H9 (cell line): Measurements from ENCODE around the gene PLPPR5. TPM values are rescaled to one million over a fixed set of nuclear protein-coding genes. Genes with fewer than 3 reads are reported as not detected.

Experiments used
- DNase-seq: peaks from one replicate; pipeline ENCODE4 v3.0.0-alpha.2; 2017
- H2AFZ ChIP-seq: one replicate; pipeline ENCODE4 v1.6.1; 2013; ENCODE audit warnings: mild to moderate bottlenecking, low read length, control low read depth, moderate library complexity
- H2AK5ac ChIP-seq: 2 replicates; pipeline ENCODE4 v1.6.1; 2013; ENCODE audit warnings: low read length, control low read depth, mixed read lengths; ENCODE audit not compliant: insufficient read length
- H2BK120ac ChIP-seq: one replicate; pipeline ENCODE4 v1.6.1; 2013; ENCODE audit warnings: low read depth, mild to moderate bottlenecking, low read length, control low read depth, inconsistent platforms; ENCODE audit not compliant: poor library complexity, severe bottlenecking
- H2BK12ac ChIP-seq: 2 replicates; pipeline ENCODE4 v1.6.1; 2013; ENCODE audit warnings: low read length, control low read depth, mixed read lengths, low read depth; ENCODE audit not compliant: insufficient read length
- H2BK15ac ChIP-seq: 2 replicates; pipeline ENCODE4 v1.6.1; 2013; ENCODE audit warnings: low read depth, low read length, control low read depth
- H2BK20ac ChIP-seq: one replicate; pipeline ENCODE4 v1.6.1; 2013; ENCODE audit warnings: low read depth, mild to moderate bottlenecking, low read length, control low read depth, inconsistent platforms; ENCODE audit not compliant: poor library complexity, severe bottlenecking
- H2BK5ac ChIP-seq: 2 replicates; pipeline ENCODE4 v1.6.1; 2013; ENCODE audit warnings: low read length, control low read depth, mixed read lengths; ENCODE audit not compliant: insufficient read length
- H3K14ac ChIP-seq: 2 replicates; pipeline ENCODE4 v1.6.1; 2013; ENCODE audit warnings: low read length, control low read depth; ENCODE audit not compliant: insufficient read depth
- H3K18ac ChIP-seq: 2 replicates; pipeline ENCODE4 v1.6.1; 2013; ENCODE audit warnings: low read depth, mild to moderate bottlenecking, mixed read lengths, low read length, control low read depth; ENCODE audit not compliant: insufficient read length
- H3K23ac ChIP-seq: 2 replicates; pipeline ENCODE4 v1.6.1; 2013; ENCODE audit warnings: low read length, control low read depth, mixed read lengths, low read depth; ENCODE audit not compliant: insufficient read length
- H3K23me2 ChIP-seq: 2 replicates; pipeline ENCODE4 v1.6.1; 2013; ENCODE audit warnings: low read depth, mild to moderate bottlenecking, mixed read lengths, low read length, control low read depth; ENCODE audit not compliant: insufficient read length, poor library complexity, severe bottlenecking
- H3K27ac ChIP-seq: 2 replicates; pipeline ENCODE4 v1.5.1; 2013; ENCODE audit warnings: low read length, control low read depth, mixed read lengths, low read depth; ENCODE audit not compliant: insufficient read length
- H3K27me3 ChIP-seq: 2 replicates; pipeline ENCODE4 v1.6.1; 2013; ENCODE audit warnings: low read length, control low read depth, inconsistent platforms; ENCODE audit not compliant: insufficient read depth
- H3K4ac ChIP-seq: 2 replicates; pipeline ENCODE4 v1.6.1; 2013; ENCODE audit warnings: low read depth, mild to moderate bottlenecking, control low read depth, inconsistent platforms, low read length, moderate library complexity
- H3K4me1 ChIP-seq: 2 replicates; pipeline ENCODE4 v1.6.1; 2013; ENCODE audit warnings: low read length, control low read depth, inconsistent platforms; ENCODE audit not compliant: insufficient read depth
- H3K4me2 ChIP-seq: 2 replicates; pipeline ENCODE4 v1.6.1; 2013; ENCODE audit warnings: low read length, control low read depth, mixed read lengths; ENCODE audit not compliant: insufficient read length, insufficient read depth
- H3K56ac ChIP-seq: 2 replicates; pipeline ENCODE4 v1.6.1; 2013; ENCODE audit warnings: low read depth, mild to moderate bottlenecking, mixed read lengths, low read length, control low read depth; ENCODE audit not compliant: insufficient read length
- H3K79me1 ChIP-seq: 2 replicates; pipeline ENCODE4 v1.6.1; 2013; ENCODE audit warnings: low read depth, mild to moderate bottlenecking, moderate library complexity, low read length, control low read depth, inconsistent platforms; ENCODE audit not compliant: insufficient read depth, poor library complexity, severe bottlenecking
- H3K79me2 ChIP-seq: 2 replicates; pipeline ENCODE4 v1.6.1; 2013; ENCODE audit warnings: low read length, control low read depth, inconsistent platforms; ENCODE audit not compliant: insufficient read depth
- H3K9ac ChIP-seq: 2 replicates; pipeline ENCODE4 v1.6.1; 2013; ENCODE audit warnings: low read length, control low read depth, mixed read lengths; ENCODE audit not compliant: insufficient read length; ENCODE audit errors: extremely low read depth
- H3K9me3 ChIP-seq: one replicate; pipeline ENCODE4 v1.6.1; 2013; ENCODE audit warnings: low read depth, low read length, inconsistent platforms; ENCODE audit not compliant: control insufficient read depth
- H3T11ph ChIP-seq: one replicate; pipeline ENCODE4 v1.6.1; 2013; ENCODE audit warnings: mild to moderate bottlenecking, low read length, control low read depth, inconsistent platforms
- H4K20me1 ChIP-seq: one replicate; pipeline ENCODE4 v1.6.1; 2013; ENCODE audit not compliant: control insufficient read depth, insufficient read length, insufficient read depth
- H4K5ac ChIP-seq: 2 replicates; pipeline ENCODE4 v1.6.1; 2013; ENCODE audit warnings: low read depth, mild to moderate bottlenecking, mixed read lengths, low read length, control low read depth; ENCODE audit not compliant: insufficient read length
- H4K8ac ChIP-seq: replicated peaks from 2 replicates; pipeline ENCODE4 v1.6.1; 2013; ENCODE audit warnings: low read length, control low read depth, mixed read lengths, low read depth; ENCODE audit not compliant: insufficient read length
- H4K91ac ChIP-seq: 2 replicates; pipeline ENCODE4 v1.6.1; 2013; ENCODE audit warnings: low read depth, mild to moderate bottlenecking, moderate library complexity, mixed read lengths, low read length, control low read depth; ENCODE audit not compliant: insufficient read length
- H3K27ac Mint-ChIP-seq, 3 experiments: 2 replicates in 2 of 3; 3 replicates in 1 of 3; pipeline ENCODE4 v1.8.0; 2020 to 2021; ENCODE audit warnings: mixed read lengths in 3 of 3, mild to moderate bottlenecking in 1 of 3, moderate library complexity in 1 of 3
- H3K27me3 Mint-ChIP-seq: 2 replicates; pipeline ENCODE4 v1.8.0; 2021; ENCODE audit warnings: low read depth, mild to moderate bottlenecking, moderate library complexity, mixed read lengths
- H3K36me3 Mint-ChIP-seq, 3 experiments: 2 replicates in 2 of 3; 3 replicates in 1 of 3; pipeline ENCODE4 v1.8.0; 2020 to 2021; ENCODE audit warnings: low read depth in 3 of 3, mixed read lengths in 3 of 3; ENCODE audit not compliant: insufficient read depth in 1 of 3
- H3K4me1 Mint-ChIP-seq, 2 experiments: 2 replicates each; pipeline ENCODE4 v1.8.0; 2020; ENCODE audit warnings: mixed read lengths in 2 of 2
- H3K4me3 Mint-ChIP-seq, 2 experiments: 2 replicates in 1 of 2; 3 replicates in 1 of 2; pipeline ENCODE4 v1.8.0; 2020 to 2021; ENCODE audit warnings: mild to moderate bottlenecking in 2 of 2, mixed read lengths in 2 of 2, moderate library complexity in 1 of 2
- H3K9me3 Mint-ChIP-seq, 2 experiments: 2 replicates in 1 of 2; 3 replicates in 1 of 2; pipeline ENCODE4 v1.8.0; 2020; ENCODE audit warnings: mild to moderate bottlenecking in 2 of 2, mixed read lengths in 2 of 2, moderate library complexity in 1 of 2
- CTCF ChIP-seq: fragments of 200-600 bp; sonication (generic); conservative IDR thresholded peaks from 3 replicates; pipeline ENCODE4 v1.8.0; 2021; ENCODE audit warnings: antibody characterized with exemption, mild to moderate bottlenecking
- WGBS: extraction: QIAGEN DNeasy Blood & Tissue Kit; methylation state at CpG from one replicate; pipeline ENCODE4 v1.1.7; 2013; ENCODE audit warnings: missing lambda C conversion rate, low lambda C conversion rate, mixed read lengths; ENCODE audit not compliant: insufficient read length; ENCODE audit errors: extremely low coverage; 5-methylcytosine and 5-hydroxymethylcytosine counted together
- total RNA-seq: library from RNA; stranded (reverse); gene quantifications from 2 replicates; pipeline ENCODE4 v1.2.1, GENCODE V29; 2021

PLPPR5 gene
- total RNA-seq, 1 experiment from 2014 or later, result 1.4 TPM

GRCh38 chr1:99017655-99018054 lies 13.0 kb upstream of the PLPPR5 start:
- Histone ChIP-seq H2BK120ac (no peak overlapping the region), H4K20me1 (no peaks in the 10 kb centered on the region), H3K79me2 (no peaks in the 10 kb centered on the region), H3K18ac (no peak overlapping the region), H2BK5ac (no peak overlapping the region), H3K23ac (no peak overlapping the region), H3K9me3 (no peaks in the 10 kb centered on the region), H2AK5ac (no peak overlapping the region), H4K5ac (no peak overlapping the region), H2AFZ (no peak overlapping the region), H3K9ac (no peak overlapping the region), H3K14ac (no peak overlapping the region), H4K91ac (no peak overlapping the region), H2BK15ac (no peak overlapping the region), H3T11ph (no peak overlapping the region), H4K8ac (no peak overlapping the region), H3K27me3 (no peaks in the 10 kb centered on the region), H3K23me2 (no peaks in the 10 kb centered on the region), H2BK20ac (no peak overlapping the region), H2BK12ac (no peak overlapping the region), H3K27ac (no peak overlapping the region), H3K56ac (no peak overlapping the region), H3K4me1 (no peaks in the 10 kb centered on the region), H3K4ac (no peak overlapping the region), H3K4me2 (no peak overlapping the region), H3K79me1 (no peaks in the 10 kb centered on the region)
- Mint-ChIP-seq H3K9me3 (no peaks in the 10 kb centered on the region), H3K4me3 (no peak overlapping the region), H3K27me3 (no peaks in the 10 kb centered on the region; the same call in 1 of the 2 replicates), H3K27ac (no peak overlapping the region), H3K4me1 (no peaks in the 10 kb centered on the region), H3K36me3 (no peaks in the 10 kb centered on the region)
- no peak for TF ChIP-seq CTCF
- no peak for DNase-seq
- WGBS, result no CpG with 5 or more reads among the region's 2 CpGs
